BLaER1 (cell line): ENCODE results near the gene PSME2.

Source experiments
- H3K27ac ChIP-seq: shearing (Covaris generic); formaldehyde crosslinking; 2 replicates; pipeline ENCODE4 v1.8.1; 2022
- H3K27me3 ChIP-seq: shearing (Covaris generic); formaldehyde crosslinking; 2 replicates; pipeline ENCODE4 v1.8.1; 2022
- H3K36me3 ChIP-seq: shearing (Covaris generic); formaldehyde crosslinking; 2 replicates; pipeline ENCODE4 v1.8.1; 2022
- H3K4me1 ChIP-seq: shearing (Covaris generic); formaldehyde crosslinking; 2 replicates; pipeline ENCODE4 v1.8.1; 2022
- H3K4me2 ChIP-seq: shearing (Covaris generic); formaldehyde crosslinking; 2 replicates; pipeline ENCODE4 v1.8.1; 2022
- H3K4me3 ChIP-seq: shearing (Covaris generic); formaldehyde crosslinking; 2 replicates; pipeline ENCODE4 v1.8.1; 2022
- H3K9ac ChIP-seq: shearing (Covaris generic); formaldehyde crosslinking; 2 replicates; pipeline ENCODE4 v1.8.1; 2022
- H3K9me3 ChIP-seq: shearing (Covaris generic); formaldehyde crosslinking; 2 replicates; pipeline ENCODE4 v1.8.1; 2022
- H4K20me1 ChIP-seq: shearing (Covaris generic); formaldehyde crosslinking; 2 replicates; pipeline ENCODE4 v1.8.1; 2022
- Cebpa-rat ChIP-seq: shearing (Covaris generic); IDR thresholded peaks from 2 replicates; pipeline ENCODE4 v1.8.1; 2022

PSME2 gene

GRCh38 chr14:24171422-24172260 is 25.2 kb upstream of the PSME2 start, which contains the start of gene REC8:
REC8 (plus strand) TSS chr14:24172080; CDS start chr14:24172553, 473 bp downstream.
- H3K9me3 ChIP-seq: no peaks in the 10 kb centered on the region
- H3K4me3 ChIP-seq: peak within 1 kb of the TSS; percentile 66
- peaks cover 30% of the 10 kb centered on the region for H3K36me3 ChIP-seq
- H3K27me3 ChIP-seq: peaks cover 25% of the 10 kb centered on the region
- H3K27ac ChIP-seq: no peak within 1 kb of the TSS
- 0 out of 2 replicates have a peak within 1 kb of the TSS, but pooled peaks have one; percentile 13 for H3K9ac ChIP-seq
- H3K4me2 ChIP-seq: peak within 1 kb of the TSS; percentile 90
- H3K4me1 ChIP-seq: peaks cover 24% of the 10 kb centered on the region
- no peak for TF ChIP-seq Cebpa-rat
- no peaks in the 10 kb centered on the region for H4K20me1 ChIP-seq

- H3K36me3 ChIP-seq: peaks cover 62% of the 10 kb centered on the region
- H3K4me1 ChIP-seq: peaks cover 27% of the 10 kb centered on the region
- H3K9me3 ChIP-seq: no peaks in the 10 kb centered on the region
- no peak for TF ChIP-seq Cebpa-rat
- no peak overlapping the region for H3K9ac ChIP-seq
- no peaks in the 10 kb centered on the region for H4K20me1 ChIP-seq
- peaks cover 20% of the 10 kb centered on the region for H3K27me3 ChIP-seq
- H3K27ac ChIP-seq: no peak overlapping the region
- H3K4me3 ChIP-seq: no peak overlapping the region
- H3K4me2 ChIP-seq: no peak overlapping the region
These were observed 21.2 kb upstream of the PSME2 start for GRCh38 chr14:24167469-24168114.

GRCh38 chr14:24165785-24166184 is 19.4 kb upstream of the PSME2 start:
- no peak overlapping the region for H3K4me3 ChIP-seq
- TF ChIP-seq Cebpa-rat: no peak
- H3K27me3 ChIP-seq: peaks cover 2% of the 10 kb centered on the region; the same call in 1 of the 2 replicates
- no peaks in the 10 kb centered on the region for H4K20me1 ChIP-seq
- no peaks in the 10 kb centered on the region for H3K9me3 ChIP-seq
- H3K4me1 ChIP-seq: peaks cover 26% of the 10 kb centered on the region
- no peak overlapping the region for H3K9ac ChIP-seq
- no peak overlapping the region for H3K4me2 ChIP-seq
- peaks cover 63% of the 10 kb centered on the region for H3K36me3 ChIP-seq
- H3K27ac ChIP-seq: no peak overlapping the region

GRCh38 chr14:24164518-24164991 is 18.1 kb upstream of the PSME2 start:
- H3K4me2 ChIP-seq: no peak overlapping the region
- no peaks in the 10 kb centered on the region for H3K27me3 ChIP-seq
- no peak overlapping the region for H3K9ac ChIP-seq
- peaks cover 30% of the 10 kb centered on the region for H3K4me1 ChIP-seq
- H3K27ac ChIP-seq: no peak overlapping the region
- no peaks in the 10 kb centered on the region for H3K9me3 ChIP-seq
- no peak for TF ChIP-seq Cebpa-rat
- H3K4me3 ChIP-seq: no peak overlapping the region
- H3K36me3 ChIP-seq: peaks cover 72% of the 10 kb centered on the region
- H4K20me1 ChIP-seq: no peaks in the 10 kb centered on the region

GRCh38 chr14:24162093-24162492 is 15.7 kb upstream of the PSME2 start:
- Histone ChIP-seq H3K9ac (peak overlapping the region; percentile 72; the same call in 1 of the 2 replicates), H3K4me2 (peak overlapping the region; percentile 80), H3K36me3 (peaks cover 82% of the 10 kb centered on the region), H3K9me3 (no peaks in the 10 kb centered on the region), H3K27me3 (no peaks in the 10 kb centered on the region), H3K27ac (peak overlapping the region; percentile 73), H4K20me1 (no peaks in the 10 kb centered on the region), H3K4me1 (peaks cover 30% of the 10 kb centered on the region), H3K4me3 (peak overlapping the region; percentile 68; the same call in 1 of the 2 replicates)
- no peak for TF ChIP-seq Cebpa-rat

- H3K9me3 ChIP-seq: no peaks in the 10 kb centered on the region
- peaks cover 82% of the 10 kb centered on the region for H3K36me3 ChIP-seq
- peak within 1 kb of the TSS; percentile 73 for H3K27ac ChIP-seq
These were observed 14.7 kb upstream of the PSME2 start, which contains the start of gene IRF9 for GRCh38 chr14:24160850-24161804. IRF9 (plus strand) TSS chr14:24161265; CDS start chr14:24162145, 880 bp downstream.

GRCh38 chr14:24160499-24160849 is 14.1 kb upstream of the PSME2 start:
- H3K4me1 ChIP-seq: peaks cover 30% of the 10 kb centered on the region
- peaks cover 82% of the 10 kb centered on the region for H3K36me3 ChIP-seq
- peak overlapping the region; percentile 73 for H3K27ac ChIP-seq
- peak overlapping the region; percentile 80 for H3K4me2 ChIP-seq
- peak overlapping the region; percentile 72; the same call in 1 of the 2 replicates for H3K9ac ChIP-seq
- TF ChIP-seq Cebpa-rat: no peak
- no peaks in the 10 kb centered on the region for H3K27me3 ChIP-seq
- H4K20me1 ChIP-seq: no peaks in the 10 kb centered on the region
- no peak overlapping the region for H3K4me3 ChIP-seq
- H3K9me3 ChIP-seq: no peaks in the 10 kb centered on the region

More at GRCh38 chr14:24160850-24161804, 14.7 kb upstream of the PSME2 start, which contains the start of gene IRF9:
- Histone ChIP-seq H3K4me2 (peak within 1 kb of the TSS; percentile 80), H4K20me1 (no peaks in the 10 kb centered on the region), H3K27me3 (no peaks in the 10 kb centered on the region), H3K4me1 (peaks cover 30% of the 10 kb centered on the region), H3K4me3 (peak within 1 kb of the TSS; percentile 68), H3K9ac (peak within 1 kb of the TSS; percentile 72)
- no peak for TF ChIP-seq Cebpa-rat

- H3K4me3 ChIP-seq: no peak overlapping the region
- H3K9ac ChIP-seq: 0 out of 2 replicates have a peak overlapping the region, but pooled peaks have one; percentile 72
- peaks cover 82% of the 10 kb centered on the region for H3K36me3 ChIP-seq
- H4K20me1 ChIP-seq: no peaks in the 10 kb centered on the region
- TF ChIP-seq Cebpa-rat: no peak
- peaks cover 30% of the 10 kb centered on the region for H3K4me1 ChIP-seq
- no peaks in the 10 kb centered on the region for H3K9me3 ChIP-seq
- H3K4me2 ChIP-seq: peak overlapping the region; percentile 80; the same call in 1 of the 2 replicates
- no peaks in the 10 kb centered on the region for H3K27me3 ChIP-seq
- peak overlapping the region; percentile 73 for H3K27ac ChIP-seq
These were observed 13.5 kb upstream of the PSME2 start for GRCh38 chr14:24159777-24160498.
